Colonic mucosa (tissue), 4 donors: ENCODE results near the gene IL1RAP. TPM values are rescaled to one million over a fixed set of nuclear protein-coding genes. Genes with fewer than 3 reads are reported as not detected.
A peak's percentile ranks its signal among the peaks of the same experiment; 100 is the strongest.
"Not testable (repeated sequence)": the region's sequence is repeated elsewhere in the genome, so short reads cannot be mapped to it uniquely, and the experiment has no call there.

Experiments used
- DNase-seq: peaks from one replicate; pipeline ENCODE4 v3.0.0-alpha.2; 2020
- H3K27ac ChIP-seq: fragments of 200-600 bp; one replicate; pipeline ENCODE4 v1.8.0; 2021
- H3K27me3 ChIP-seq: fragments of 200-600 bp; one replicate; pipeline ENCODE4 v1.8.0; 2021
- H3K36me3 ChIP-seq: fragments of 200-600 bp; one replicate; pipeline ENCODE4 v1.8.0; 2021
- H3K4me1 ChIP-seq: fragments of 200-600 bp; one replicate; pipeline ENCODE4 v1.8.0; 2021; ENCODE audit warnings: mild to moderate bottlenecking
- H3K4me3 ChIP-seq: fragments of 200-600 bp; one replicate; pipeline ENCODE4 v1.8.0; 2021
- H3K9ac ChIP-seq, 2 donors: one replicate each; pipeline ENCODE4 v1.7.0; 2013; ENCODE audit warnings: control low read depth in 2 of 2, low read depth in 2 of 2, low read length in 2 of 2
- H3K9me3 ChIP-seq: fragments of 200-600 bp; one replicate; pipeline ENCODE4 v1.8.0; 2021
- CTCF ChIP-seq: fragments of 200-600 bp; IDR thresholded peaks from one replicate; pipeline ENCODE4 v1.8.0; 2022; ENCODE audit warnings: antibody characterized with exemption, mild to moderate bottlenecking
- intact Hi-C: fragments of 100-400 bp; cut with DNase I; formaldehyde crosslinking; loops from one replicate; pipeline ENCODE4 v1.14.1; 2022
- total RNA-seq, 2 donors: library from RNA; stranded (reverse); fragmentation: NEBNext Ultra II Directional in 1 of 2; extraction: Animal tissue kit (Norgen Biotek cat#: 25700) in 1 of 2; gene quantifications; one replicate each; pipeline ENCODE4 v1.2.1, GENCODE V29; 2021
- donor health status: healthy.
- donor health status: DM: no; HTN: no; CAD: no.
- donor health status: DM: no; HTN: no; CAD: no.

IL1RAP gene
- total RNA-seq, 2 donors from 2014 or later: 3.9 to 5.0 TPM

GRCh38 chr3:190512666-190513065 is 1.2 kb upstream of the IL1RAP start:
- Histone ChIP-seq H3K4me1 (no peaks in the 10 kb centered on the region), H3K27ac (no peak overlapping the region), H3K9ac (no peak overlapping the region), H3K27me3 (no peaks in the 10 kb centered on the region), H3K4me3 (no peak overlapping the region), H3K9me3 (no peaks in the 10 kb centered on the region), H3K36me3 (no peaks in the 10 kb centered on the region)
- TF ChIP-seq CTCF: no peak
- DNase-seq: no peak
- intact Hi-C loops: no loop called here

- Histone ChIP-seq H3K36me3 (no peaks in the 10 kb centered on the region), H3K27ac (peak overlapping the region; percentile 72)
- TF ChIP-seq CTCF: no peak
These were observed 698 bp downstream of the IL1RAP start for GRCh38 chr3:190514413-190515153.

GRCh38 chr3:190516416-190516815 is 2.5 kb downstream of the IL1RAP start:
- H3K4me1 ChIP-seq: no peaks in the 10 kb centered on the region
- H3K27ac ChIP-seq: no peak overlapping the region
- H3K9ac ChIP-seq: no peak overlapping the region
- intact Hi-C loops: no loop called here
- no peak for TF ChIP-seq CTCF
- no peak overlapping the region for H3K4me3 ChIP-seq
- no peaks in the 10 kb centered on the region for H3K27me3 ChIP-seq
- H3K9me3 ChIP-seq: no peaks in the 10 kb centered on the region
- DNase-seq: no peak
- H3K36me3 ChIP-seq: no peaks in the 10 kb centered on the region

More at GRCh38 chr3:190514413-190515153, 698 bp downstream of the IL1RAP start:
- Histone ChIP-seq H3K4me1 (no peaks in the 10 kb centered on the region), H3K9ac (peak overlapping the region; percentile 58 to 77), H3K4me3 (peak overlapping the region; percentile 86), H3K9me3 (no peaks in the 10 kb centered on the region), H3K27me3 (no peaks in the 10 kb centered on the region)
- DNase-seq: peak; percentile 39
- intact Hi-C loops: no loop called here

- intact Hi-C loops: no loop called here
- no peaks in the 10 kb centered on the region for H3K27me3 ChIP-seq
- no peaks in the 10 kb centered on the region for H3K36me3 ChIP-seq
- no peak overlapping the region for H3K9ac ChIP-seq
- no peak overlapping the region for H3K27ac ChIP-seq
- TF ChIP-seq CTCF: no peak
- H3K4me3 ChIP-seq: no peak overlapping the region
- no peaks in the 10 kb centered on the region for H3K9me3 ChIP-seq
- no peaks in the 10 kb centered on the region for H3K4me1 ChIP-seq
- no peak for DNase-seq
These were observed 3.8 kb downstream of the IL1RAP start for GRCh38 chr3:190517687-190518086.

- intact Hi-C loops, H3K27me3 ChIP-seq, DNase-seq, H3K27ac ChIP-seq, H3K36me3 ChIP-seq, H3K4me1 ChIP-seq, H3K9me3 ChIP-seq, H3K4me3 ChIP-seq, H3K9ac ChIP-seq: not testable (repeated sequence)
These were observed 4.6 kb downstream of the IL1RAP start for GRCh38 chr3:190518531-190518930.

GRCh38 chr3:190519886-190520285 is 6.0 kb downstream of the IL1RAP start:
- no peak for DNase-seq
- H3K27ac ChIP-seq: no peak overlapping the region
- H3K27me3 ChIP-seq: no peaks in the 10 kb centered on the region
- H3K4me3 ChIP-seq: no peak overlapping the region
- intact Hi-C loops: no loop called here
- no peaks in the 10 kb centered on the region for H3K9me3 ChIP-seq
- no peaks in the 10 kb centered on the region for H3K36me3 ChIP-seq
- H3K9ac ChIP-seq: no peak overlapping the region
- no peaks in the 10 kb centered on the region for H3K4me1 ChIP-seq
- no peak for TF ChIP-seq CTCF
